ENCODE data around the gene RCSD1.

RCSD1 gene

GRCh38 chr1:167681024-167681423, 51.0 kb downstream of the RCSD1 start:
- Histone ChIP-seq H3K79me2 (ENCODE audit: insufficient read depth, low read length) (no peaks in the 10 kb centered on the region), H3K27ac (ENCODE audit: low read depth, low read length, poor library complexity, severe bottlenecking) (peak overlapping the region; percentile 59), H3K9me2 (ENCODE audit: low read depth, low read length) (no peaks in the 10 kb centered on the region), H4K20me1 (ENCODE audit: insufficient read depth, low read length) (no peaks in the 10 kb centered on the region), H3K9ac (ENCODE audit: low read length) (no peak overlapping the region), H3K4me3 (ENCODE audit: low read depth, low read length, poor library complexity, severe bottlenecking) (no peak overlapping the region), H2AFZ (ENCODE audit: low read length) (no peak overlapping the region), H3K27me3 (ENCODE audit: insufficient read depth, low read length) (no peaks in the 10 kb centered on the region), H3K4me1 (ENCODE audit: insufficient read depth, low read length, severe bottlenecking) (peaks cover 29% of the 10 kb centered on the region), H3K36me3 (ENCODE audit: insufficient read depth, low read length) (peaks cover 81% of the 10 kb centered on the region), H3K4me2 (ENCODE audit: low read length) (no peak overlapping the region), H3K9me3 (ENCODE audit: low read length) (no peaks in the 10 kb centered on the region), H3F3A (ENCODE audit: insufficient read depth, low read length) (no peaks in the 10 kb centered on the region)
- TF ChIP-seq CTCF (IDR thresholded peaks at IDR 0.05; ENCODE audit: low read length) (no peak), EZH2 (IDR thresholded peaks at IDR 0.05; ENCODE audit: borderline replicate concordance, low read length) (no peak)

- Histone ChIP-seq H3K36me3 (ENCODE audit: insufficient read depth, low read length) (peaks cover 83% of the 10 kb centered on the region), H3K9ac (ENCODE audit: low read length) (no peak overlapping the region), H3K9me3 (ENCODE audit: low read length) (no peaks in the 10 kb centered on the region), H4K20me1 (ENCODE audit: insufficient read depth, low read length) (no peaks in the 10 kb centered on the region), H2AFZ (ENCODE audit: low read length) (no peak overlapping the region), H3F3A (ENCODE audit: insufficient read depth, low read length) (no peaks in the 10 kb centered on the region), H3K79me2 (ENCODE audit: insufficient read depth, low read length) (no peaks in the 10 kb centered on the region), H3K27ac (ENCODE audit: low read depth, low read length, poor library complexity, severe bottlenecking) (peak overlapping the region; percentile 59), H3K4me2 (ENCODE audit: low read length) (no peak overlapping the region), H3K9me2 (ENCODE audit: low read depth, low read length) (no peaks in the 10 kb centered on the region), H3K4me1 (ENCODE audit: insufficient read depth, low read length, severe bottlenecking) (peaks cover 23% of the 10 kb centered on the region), H3K4me3 (ENCODE audit: low read depth, low read length, poor library complexity, severe bottlenecking) (no peak overlapping the region), H3K27me3 (ENCODE audit: insufficient read depth, low read length) (no peaks in the 10 kb centered on the region)
- no peak for TF ChIP-seq EZH2 (IDR thresholded peaks at IDR 0.05; ENCODE audit: borderline replicate concordance, low read length)
- TF ChIP-seq CTCF (IDR thresholded peaks at IDR 0.05; ENCODE audit: low read length): no peak
These were observed 51.5 kb downstream of the RCSD1 start for GRCh38 chr1:167681451-167682098.

- Histone ChIP-seq H3K4me2 (ENCODE audit: low read length) (no peak overlapping the region), H3K9me2 (ENCODE audit: low read depth, low read length) (no peaks in the 10 kb centered on the region), H3K9me3 (ENCODE audit: low read length) (no peaks in the 10 kb centered on the region), H3F3A (ENCODE audit: insufficient read depth, low read length) (no peaks in the 10 kb centered on the region), H3K27me3 (ENCODE audit: insufficient read depth, low read length) (no peaks in the 10 kb centered on the region), H3K36me3 (ENCODE audit: insufficient read depth, low read length) (peaks cover 88% of the 10 kb centered on the region), H3K27ac (ENCODE audit: low read depth, low read length, poor library complexity, severe bottlenecking) (no peak overlapping the region), H2AFZ (ENCODE audit: low read length) (no peak overlapping the region), H3K9ac (ENCODE audit: low read length) (no peak overlapping the region), H4K20me1 (ENCODE audit: insufficient read depth, low read length) (no peaks in the 10 kb centered on the region), H3K79me2 (ENCODE audit: insufficient read depth, low read length) (no peaks in the 10 kb centered on the region), H3K4me1 (ENCODE audit: insufficient read depth, low read length, severe bottlenecking) (peaks cover 30% of the 10 kb centered on the region), H3K4me3 (ENCODE audit: low read depth, low read length, poor library complexity, severe bottlenecking) (no peak overlapping the region)
- TF ChIP-seq CTCF (IDR thresholded peaks at IDR 0.05; ENCODE audit: low read length): no peak
- no peak for TF ChIP-seq EZH2 (IDR thresholded peaks at IDR 0.05; ENCODE audit: borderline replicate concordance, low read length)
These were observed 53.2 kb downstream of the RCSD1 start for GRCh38 chr1:167683226-167683625.

Measured in OCI-LY1 (cell line).